Spinal cord (tissue), 10 donors: ENCODE measurements around the gene GOLIM4. TPM values are rescaled to one million over a fixed set of nuclear protein-coding genes. Genes with fewer than 3 reads are reported as not detected.
"Not testable (repeated sequence)": the region's sequence is repeated elsewhere in the genome, so short reads cannot be mapped to it uniquely, and the experiment has no call there.

Experiments used
- DNase-seq, 6 donors: peaks; one replicate each; pipeline versions ENCODE4 v3.0.0 to v3.0.0-alpha.2; 2013 to 2015; ENCODE audit warnings: low spot score in 6 of 6, low read depth in 4 of 6
- H3K27ac ChIP-seq: one replicate; pipeline ENCODE4 v1.5.1; 2013; ENCODE audit warnings: low read depth, low read length, control low read depth
- H3K27me3 ChIP-seq: one replicate; pipeline ENCODE4 v1.6.1; 2013; ENCODE audit warnings: low read length; ENCODE audit not compliant: control insufficient read depth, insufficient read depth
- H3K36me3 ChIP-seq: one replicate; pipeline ENCODE4 v1.6.1; 2013; ENCODE audit warnings: low read length; ENCODE audit not compliant: control insufficient read depth, insufficient read depth
- H3K4me1 ChIP-seq: one replicate; pipeline ENCODE4 v1.6.1; 2013; ENCODE audit warnings: low read length; ENCODE audit not compliant: control insufficient read depth, insufficient read depth
- H3K4me3 ChIP-seq: one replicate; pipeline ENCODE4 v1.5.1; 2013; ENCODE audit warnings: low read depth, low read length, control low read depth
- H3K9me3 ChIP-seq: one replicate; pipeline ENCODE4 v1.6.1; 2013; ENCODE audit warnings: low read length; ENCODE audit not compliant: control insufficient read depth, insufficient read depth
- WGBS: methylation state at CpG from one replicate; pipeline ENCODE4 v1.1.5; 2013; ENCODE audit warnings: missing lambda C conversion rate; ENCODE audit not compliant: insufficient coverage; 5-methylcytosine and 5-hydroxymethylcytosine counted together
- long read RNA-seq, 4 donors: transcript quantifications; one replicate each; lab custom pipeline, GENCODE V29; 2026
- polyA plus RNA-seq, 2 donors: library from polyadenylated mRNA; unstranded; fragments of 120-200 nt; gene quantifications; one replicate each; pipeline ENCODE4 v1.2.1, GENCODE V29; 2013; ENCODE audit not compliant: insufficient read length in 2 of 2
- total RNA-seq, 2 donors: library from RNA; depleted of rRNA in 1 of 2; stranded (reverse); fragments of 120-200 nt in 1 of 2; fragments of >200 nt in 1 of 2; gene quantifications; one replicate each; pipeline versions ENCODE4 v1.2.3 to v1.2.4, GENCODE V29; 2013 to 2014
- donor health status: healthy.

The GOLIM4 gene, protein sequence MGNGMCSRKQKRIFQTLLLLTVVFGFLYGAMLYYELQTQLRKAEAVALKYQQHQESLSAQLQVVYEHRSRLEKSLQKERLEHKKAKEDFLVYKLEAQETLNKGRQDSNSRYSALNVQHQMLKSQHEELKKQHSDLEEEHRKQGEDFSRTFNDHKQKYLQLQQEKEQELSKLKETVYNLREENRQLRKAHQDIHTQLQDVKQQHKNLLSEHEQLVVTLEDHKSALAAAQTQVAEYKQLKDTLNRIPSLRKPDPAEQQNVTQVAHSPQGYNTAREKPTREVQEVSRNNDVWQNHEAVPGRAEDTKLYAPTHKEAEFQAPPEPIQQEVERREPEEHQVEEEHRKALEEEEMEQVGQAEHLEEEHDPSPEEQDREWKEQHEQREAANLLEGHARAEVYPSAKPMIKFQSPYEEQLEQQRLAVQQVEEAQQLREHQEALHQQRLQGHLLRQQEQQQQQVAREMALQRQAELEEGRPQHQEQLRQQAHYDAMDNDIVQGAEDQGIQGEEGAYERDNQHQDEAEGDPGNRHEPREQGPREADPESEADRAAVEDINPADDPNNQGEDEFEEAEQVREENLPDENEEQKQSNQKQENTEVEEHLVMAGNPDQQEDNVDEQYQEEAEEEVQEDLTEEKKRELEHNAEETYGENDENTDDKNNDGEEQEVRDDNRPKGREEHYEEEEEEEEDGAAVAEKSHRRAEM
- total RNA-seq = 10 to 100 TPM; 61.8 to 65.2 TPM
- 10 to 100 TPM; 63.2 to 90.2 TPM for polyA plus RNA-seq
- long read RNA-seq, donor 1, partial matches to known transcripts = 0 of 3 reads
- long read RNA-seq, donor 1, other reads (novel, unspliced or antisense) = 0 of 3 reads
- long read RNA-seq, donor 2, partial matches to known transcripts = 0 of 2 reads
- long read RNA-seq, donor 2, other reads (novel, unspliced or antisense) = 0 of 2 reads
- long read RNA-seq, donor 3 = 0 reads
- long read RNA-seq, donor 4, full-length matches to known transcripts = 6 of 11 reads
- long read RNA-seq, donor 4, partial matches to known transcripts = 5 of 11 reads
- long read RNA-seq, donor 4, other reads (novel, unspliced or antisense) = 0 of 11 reads

DNA sequence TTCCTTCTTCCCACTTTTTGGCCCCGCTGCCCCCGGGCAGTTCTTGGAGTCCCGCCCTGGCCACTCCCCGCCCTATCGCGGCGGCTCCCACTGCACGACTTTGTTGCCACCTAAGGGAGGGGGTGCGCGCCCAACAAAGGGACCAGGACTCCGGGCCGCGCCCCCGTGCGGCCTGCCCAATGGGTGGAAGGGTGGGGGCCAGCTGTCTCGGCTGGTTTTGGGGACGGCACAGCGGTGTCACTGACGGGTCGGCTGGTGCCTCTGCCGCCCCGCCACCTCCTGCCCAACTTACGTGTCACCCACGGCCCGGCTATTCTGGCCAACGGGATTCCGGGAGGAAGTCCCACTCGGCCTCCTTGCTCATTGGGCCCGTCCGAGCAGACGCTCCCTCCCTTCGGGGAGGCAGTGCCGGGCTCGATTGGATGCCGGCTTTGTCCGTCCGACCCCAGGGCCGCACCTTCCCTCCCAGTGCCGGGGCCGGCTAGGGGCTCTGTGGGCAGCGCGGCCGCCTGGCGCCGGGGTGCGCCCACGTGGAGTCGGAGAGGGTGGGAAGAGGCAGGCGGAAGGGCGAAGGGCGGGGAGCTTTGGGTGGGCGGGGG is at the start of gene GOLIM4:
TSS of gene GOLIM4 (minus strand) at position 314 of the 599 bp plus-strand sequence. CDS start 639 bp downstream, outside the sequence.
- H3K27ac ChIP-seq = peak within 1 kb of the TSS; percentile 96
- H3K4me1 ChIP-seq = peaks cover 8% of the 10 kb centered on the region
- no peaks in the 10 kb centered on the region for H3K36me3 ChIP-seq
- DNase-seq = peak; percentile 68 to 97 (median 84)
- no peaks in the 10 kb centered on the region for H3K27me3 ChIP-seq
- H3K9me3 ChIP-seq = no peaks in the 10 kb centered on the region
- WGBS = under 1% methylated on average over 52 of the region's 52 CpGs
- peak within 1 kb of the TSS; percentile 83 for H3K4me3 ChIP-seq

DNA sequence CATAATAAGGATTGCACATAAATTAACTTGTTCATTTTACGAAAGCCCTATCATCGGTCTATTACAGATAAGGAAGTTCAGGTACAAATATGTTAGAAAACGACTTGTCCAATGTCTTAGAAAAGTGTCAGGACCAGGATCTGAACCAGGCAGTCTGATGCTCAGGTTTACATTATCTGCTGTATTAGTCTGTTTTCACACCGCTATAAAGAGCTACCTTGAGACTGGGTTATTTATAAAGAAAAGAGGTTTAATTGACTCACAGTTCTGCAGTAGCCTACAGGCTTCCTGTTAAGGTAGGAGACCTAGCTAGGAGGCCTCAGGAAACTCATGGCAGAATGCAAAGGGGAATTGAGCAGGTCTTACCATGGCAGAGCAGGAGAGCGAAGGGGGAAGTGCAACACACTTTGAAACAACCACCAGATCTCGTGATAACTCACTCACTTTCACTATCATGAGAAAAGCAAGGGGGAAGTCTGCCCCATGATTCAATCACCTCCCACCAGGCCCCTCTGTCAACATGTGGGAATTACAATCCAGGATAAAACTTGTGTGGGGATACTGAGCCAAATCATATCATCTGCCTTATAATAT is 45.8 kb upstream of the GOLIM4 start:
- Histone ChIP-seq H3K9me3 (no peaks in the 10 kb centered on the region), H3K27me3 (no peaks in the 10 kb centered on the region), H3K4me3 (no peak overlapping the region), H3K4me1 (no peaks in the 10 kb centered on the region), H3K27ac (no peak overlapping the region), H3K36me3 (no peaks in the 10 kb centered on the region)
- DNase-seq = no peak
- WGBS = 97% methylated on average over 3 of the region's 6 CpGs

DNA sequence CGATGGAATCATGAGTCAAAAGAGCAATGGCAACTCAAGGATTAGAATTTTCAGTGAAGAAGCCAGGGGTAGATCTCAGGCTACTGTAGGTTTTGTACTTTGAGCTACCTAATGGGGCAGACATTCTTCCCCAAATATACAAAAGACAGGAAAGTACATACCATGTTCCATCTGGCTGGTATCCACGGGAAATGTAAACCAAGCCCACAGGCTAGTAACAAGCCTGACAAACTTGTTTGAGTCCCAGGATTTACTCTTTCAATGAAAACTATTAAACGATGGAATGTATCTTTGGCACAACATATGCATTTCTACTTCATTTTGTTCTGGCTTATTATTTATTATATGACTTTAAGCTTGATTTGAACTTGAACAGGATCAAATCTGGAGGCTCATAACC is 44.2 kb upstream of the GOLIM4 start:
- Histone ChIP-seq H3K4me1 (no peaks in the 10 kb centered on the region), H3K27ac (no peak overlapping the region), H3K27me3 (no peaks in the 10 kb centered on the region), H3K4me3 (no peak overlapping the region), H3K36me3 (no peaks in the 10 kb centered on the region), H3K9me3 (no peaks in the 10 kb centered on the region)
- no CpG with 5 or more reads among the region's 3 CpGs for WGBS
- DNase-seq = no peak

DNA sequence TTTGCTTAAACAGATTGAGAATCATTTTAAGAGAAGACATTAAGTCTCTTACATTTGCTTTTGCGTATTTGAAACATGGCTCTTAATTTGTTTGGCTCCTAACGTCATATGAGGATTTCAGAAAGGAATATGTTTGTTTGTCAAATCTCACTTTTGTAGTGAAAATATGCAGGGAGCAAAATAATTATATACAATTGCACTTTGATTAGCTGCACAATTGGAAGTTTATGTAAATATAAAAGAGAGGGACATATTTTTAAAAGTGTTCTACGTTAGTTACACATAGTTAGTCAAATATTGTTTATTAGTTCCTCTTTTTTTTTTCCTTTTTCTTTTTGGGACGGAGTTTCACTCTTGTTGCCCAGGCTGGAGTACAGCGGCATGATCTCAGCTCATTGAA is 42.7 kb upstream of the GOLIM4 start:
- no peak for DNase-seq
- no peaks in the 10 kb centered on the region for H3K27me3 ChIP-seq
- no peaks in the 10 kb centered on the region for H3K36me3 ChIP-seq
- WGBS = no CpG with 5 or more reads among the region's 5 CpGs
- H3K4me3 ChIP-seq = no peak overlapping the region
- H3K9me3 ChIP-seq = no peaks in the 10 kb centered on the region
- H3K27ac ChIP-seq = no peak overlapping the region
- no peaks in the 10 kb centered on the region for H3K4me1 ChIP-seq

DNA sequence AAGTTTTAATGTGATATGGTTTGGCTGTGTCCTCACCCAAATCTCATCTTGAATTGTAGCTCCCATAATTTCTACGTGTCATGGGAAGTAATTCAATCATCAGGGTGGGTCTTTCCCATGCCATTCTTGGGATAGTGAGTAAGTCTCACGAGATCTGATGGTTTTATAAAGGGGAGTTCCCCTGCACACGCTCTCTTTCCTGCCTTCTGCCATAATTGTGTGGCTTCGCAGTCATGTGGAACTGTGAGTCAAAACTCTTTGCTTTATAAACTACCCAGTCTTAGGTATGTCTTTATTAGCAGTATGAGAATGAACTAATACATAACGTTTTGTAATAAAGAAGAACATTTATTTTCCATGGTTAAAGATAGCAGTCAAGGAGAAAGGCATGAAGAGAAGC is 39.2 kb upstream of the GOLIM4 start:
- H3K27me3 ChIP-seq = no peaks in the 10 kb centered on the region
- H3K9me3 ChIP-seq = no peaks in the 10 kb centered on the region
- H3K27ac ChIP-seq = no peak overlapping the region
- DNase-seq = no peak
- WGBS = no CpG with 5 or more reads among the region's 5 CpGs
- no peak overlapping the region for H3K4me3 ChIP-seq
- H3K4me1 ChIP-seq = no peaks in the 10 kb centered on the region
- H3K36me3 ChIP-seq = no peaks in the 10 kb centered on the region

DNA sequence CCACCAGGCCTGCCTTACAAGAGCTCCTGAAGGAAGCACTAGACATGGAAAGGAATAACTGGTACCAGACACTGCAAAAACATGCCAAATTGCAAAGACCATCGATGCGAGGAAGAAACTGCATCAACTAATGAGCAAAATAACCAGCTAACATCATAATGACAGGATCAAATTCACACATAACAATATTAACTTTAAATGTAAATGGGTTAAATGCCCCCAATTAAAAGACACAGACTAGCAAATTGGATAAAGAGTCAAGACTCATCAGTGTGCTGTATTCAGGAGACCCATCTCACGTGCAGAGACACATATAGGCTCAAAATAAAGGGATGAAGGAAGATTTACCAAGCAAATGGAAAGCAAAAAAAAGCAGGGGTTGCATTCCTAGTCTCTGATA is 34.5 kb upstream of the GOLIM4 start:
- H3K27ac ChIP-seq, DNase-seq, H3K4me1 ChIP-seq, H3K27me3 ChIP-seq, H3K4me3 ChIP-seq, H3K9me3 ChIP-seq, H3K36me3 ChIP-seq: not testable (repeated sequence)
- no CpG with 5 or more reads among the region's 3 CpGs for WGBS

DNA sequence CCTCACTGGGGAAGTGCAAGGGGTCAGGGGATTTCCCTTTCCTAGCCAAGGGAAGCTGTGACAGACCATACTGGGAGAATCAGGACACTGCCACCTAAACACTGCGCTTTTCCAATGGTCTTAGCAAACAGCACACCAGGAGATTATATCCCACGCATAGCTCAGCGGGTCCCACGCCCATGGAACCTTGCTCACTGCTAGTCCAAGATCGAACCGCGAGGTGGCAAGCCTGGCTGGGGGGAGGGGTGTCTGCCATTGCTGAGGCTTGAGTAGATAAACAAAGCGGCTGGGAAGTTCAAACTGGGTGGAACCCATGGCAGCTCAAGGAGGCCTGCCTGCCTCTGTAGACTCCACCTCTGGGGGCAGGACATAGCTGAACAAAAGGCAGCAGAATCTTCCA is 32.7 kb upstream of the GOLIM4 start:
- not testable (repeated sequence) for H3K36me3 ChIP-seq, DNase-seq, H3K9me3 ChIP-seq, H3K27me3 ChIP-seq, H3K4me3 ChIP-seq, H3K27ac ChIP-seq, H3K4me1 ChIP-seq
- 95% methylated on average over 7 of the region's 8 CpGs for WGBS

DNA sequence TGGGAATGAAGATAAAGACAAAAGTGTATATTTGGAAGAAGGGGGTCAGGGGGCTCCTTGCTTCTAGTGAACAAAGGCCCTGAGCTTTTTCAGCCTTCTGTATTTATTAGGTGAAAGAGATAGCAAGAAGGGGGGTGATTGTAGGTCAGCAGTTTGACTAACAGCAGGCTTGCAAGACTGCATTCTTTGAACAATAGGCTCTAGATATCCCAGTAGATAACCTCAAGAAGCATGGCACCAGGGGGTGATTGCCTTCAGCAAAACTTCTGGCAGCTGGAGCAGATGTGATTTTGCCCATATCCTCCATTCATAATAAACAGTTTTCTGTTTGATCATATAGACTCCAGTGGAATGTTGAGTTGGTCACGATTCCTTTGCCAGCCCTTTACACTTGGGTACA is 31.7 kb upstream of the GOLIM4 start:
- no peak for DNase-seq
- Histone ChIP-seq H3K4me1 (no peaks in the 10 kb centered on the region), H3K27ac (no peak overlapping the region), H3K27me3 (no peaks in the 10 kb centered on the region), H3K36me3 (no peaks in the 10 kb centered on the region), H3K4me3 (no peak overlapping the region), H3K9me3 (no peaks in the 10 kb centered on the region)
- WGBS = no CpG with 5 or more reads among the region's 1 CpG

DNA sequence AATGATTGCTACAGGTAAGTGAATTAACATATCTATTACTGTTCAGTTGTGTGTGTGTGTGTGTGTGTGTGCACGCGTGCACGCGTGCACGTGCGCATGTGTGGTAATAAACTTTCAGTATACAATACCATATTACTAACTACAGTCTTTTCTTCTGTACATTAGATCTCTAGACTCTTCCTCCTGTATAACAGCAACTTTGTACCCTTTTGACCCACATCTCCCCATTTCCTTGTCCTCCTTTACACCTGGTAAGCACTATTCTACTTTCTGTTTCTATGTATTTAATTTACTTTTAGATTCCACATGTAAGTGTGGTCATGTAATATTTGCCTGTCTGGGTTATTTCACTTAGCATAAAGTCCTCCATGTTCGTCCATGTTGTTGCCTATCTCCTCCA is 29.1 kb upstream of the GOLIM4 start:
- H3K4me1 ChIP-seq = no peaks in the 10 kb centered on the region
- no CpG with 5 or more reads among the region's 7 CpGs for WGBS
- no peaks in the 10 kb centered on the region for H3K9me3 ChIP-seq
- H3K27me3 ChIP-seq = no peaks in the 10 kb centered on the region
- H3K36me3 ChIP-seq = no peaks in the 10 kb centered on the region
- H3K27ac ChIP-seq = no peak overlapping the region
- no peak for DNase-seq
- no peak overlapping the region for H3K4me3 ChIP-seq
